GM21367 (cell line): ENCODE results near the gene CRHR2.

Experiments used
- ATAC-seq: cut with Tn5 transposase; IDR thresholded peaks from one replicate; pipeline ENCODE4 v1.9.1; 2021; ENCODE audit not compliant: unreplicated experiment

The CRHR2 gene

DNA sequence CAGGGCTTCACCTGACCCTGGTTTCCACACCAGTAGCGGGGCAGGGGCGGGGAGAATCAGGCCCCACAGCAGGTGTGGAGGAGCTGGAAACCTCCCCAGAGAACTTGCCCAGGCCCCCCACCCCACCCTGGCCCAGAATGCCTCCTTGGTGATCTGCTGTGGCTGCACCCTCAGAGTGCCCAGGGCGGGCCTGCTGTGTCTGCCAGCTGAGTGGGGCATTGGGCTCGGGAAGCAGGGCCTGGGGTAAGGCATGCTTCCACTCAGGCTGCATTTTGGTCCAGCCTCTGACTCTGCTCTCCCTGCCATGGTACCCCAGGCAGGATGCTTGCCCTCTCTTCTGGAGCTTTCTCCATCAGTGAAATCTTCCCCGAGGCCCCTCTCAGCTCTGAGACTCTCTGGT, 1.1 kb upstream of the CRHR2 start:
- ATAC-seq: no peak

DNA sequence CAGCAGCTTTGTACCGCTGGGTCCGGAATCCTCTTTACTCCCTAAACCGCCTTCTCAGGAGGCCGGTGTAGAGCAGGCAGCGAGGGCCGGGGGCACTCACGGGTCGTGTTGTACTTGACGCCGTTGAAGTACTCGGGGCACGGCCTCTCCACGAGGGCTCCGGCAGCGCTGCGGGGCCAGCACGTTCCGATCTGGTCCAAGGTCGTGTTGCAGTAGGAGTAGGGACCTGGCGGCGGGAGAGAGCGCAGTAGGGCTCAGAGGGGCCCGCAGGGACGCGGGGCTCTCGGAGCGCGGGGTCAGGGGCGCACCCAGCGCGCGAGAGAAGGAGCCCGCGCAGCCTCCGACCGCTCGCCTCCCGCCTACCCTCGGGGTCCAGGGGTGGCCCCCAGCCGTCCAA, 443 bp downstream of the CRHR2 start:
- ATAC-seq: no peak

DNA sequence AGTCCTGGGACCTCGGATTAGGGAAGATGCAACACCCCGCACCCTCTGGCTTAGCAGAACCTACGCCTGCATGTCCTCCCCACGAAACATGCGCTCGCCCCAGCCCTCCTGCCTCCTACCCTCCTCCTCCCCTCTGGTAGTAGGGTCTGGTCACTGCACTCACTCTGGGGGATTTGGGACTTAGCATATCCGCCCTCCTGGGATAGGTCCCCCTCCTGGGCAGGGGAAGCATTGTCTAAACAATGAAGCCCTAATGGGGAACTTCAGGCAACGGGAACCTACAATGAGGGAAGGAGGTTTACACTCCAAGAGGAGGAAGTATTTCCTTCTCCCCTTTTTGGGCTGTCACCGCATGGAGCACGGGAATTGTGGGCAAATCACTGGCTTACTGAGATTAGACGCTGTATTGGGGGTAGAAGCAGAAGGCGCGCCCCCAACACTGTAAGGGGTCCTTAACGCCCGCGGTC, 892 bp downstream of the CRHR2 start:
- no peak for ATAC-seq

DNA sequence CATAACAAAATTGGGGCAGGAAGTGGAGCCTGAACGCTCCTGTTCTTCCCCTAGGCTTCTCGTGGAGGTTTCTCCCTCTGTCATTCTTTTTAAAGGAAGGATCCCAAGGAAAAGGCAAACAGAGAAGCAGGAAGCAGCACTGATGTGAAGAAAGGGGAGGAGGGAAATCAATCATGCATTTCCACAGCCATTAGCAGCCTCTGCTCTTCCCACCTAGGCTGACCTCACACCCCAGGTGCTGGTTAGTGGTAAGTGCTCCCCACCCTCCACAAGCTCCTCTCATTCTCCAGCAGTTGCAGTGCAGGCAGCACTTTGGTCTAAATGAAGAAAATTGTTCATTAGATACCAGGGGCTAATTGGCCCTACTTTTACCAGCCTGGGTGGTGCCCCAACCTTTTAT, 2.6 kb downstream of the CRHR2 start:
- no peak for ATAC-seq

DNA sequence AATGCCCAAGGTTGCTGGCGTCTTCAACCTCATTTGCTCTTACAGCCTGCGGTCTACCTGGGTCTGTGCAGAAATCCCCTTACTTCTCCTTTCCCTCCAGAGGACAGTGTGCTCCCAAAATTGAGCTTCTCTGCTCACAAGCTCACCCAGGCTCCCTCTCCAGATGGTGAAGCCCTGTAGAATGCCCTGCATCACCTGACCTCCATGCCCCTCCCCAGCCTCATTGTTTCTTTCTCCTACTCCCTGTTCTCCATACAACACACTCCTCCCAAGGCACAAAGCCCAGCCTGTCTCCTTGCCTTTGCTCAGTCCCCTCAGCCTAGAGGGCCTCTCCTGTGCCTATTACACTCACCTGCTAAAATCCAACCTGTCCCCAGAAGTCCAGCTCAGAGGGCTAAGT, 3.5 kb downstream of the CRHR2 start:
- ATAC-seq: no peak

DNA sequence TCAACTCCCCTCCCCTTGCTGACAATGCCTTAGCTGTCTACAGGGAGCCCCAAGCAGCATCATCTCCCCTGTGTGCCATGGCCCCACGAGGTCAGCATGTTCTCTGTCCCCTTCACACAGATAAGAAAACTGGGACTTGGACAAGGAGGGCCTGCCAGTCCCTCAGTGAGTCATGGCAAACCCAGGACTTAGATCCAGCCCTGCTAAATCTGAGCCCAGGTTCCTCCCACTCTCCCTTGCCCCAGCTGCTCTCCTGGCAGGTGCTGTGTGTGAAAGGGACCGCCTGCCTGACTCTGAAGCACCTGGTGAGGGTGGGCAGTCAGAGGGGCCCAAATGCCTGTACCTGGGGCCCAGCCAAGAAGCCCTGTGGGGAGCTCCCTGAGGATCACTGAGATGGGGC, 7.4 kb downstream of the CRHR2 start:
- ATAC-seq: no peak

DNA sequence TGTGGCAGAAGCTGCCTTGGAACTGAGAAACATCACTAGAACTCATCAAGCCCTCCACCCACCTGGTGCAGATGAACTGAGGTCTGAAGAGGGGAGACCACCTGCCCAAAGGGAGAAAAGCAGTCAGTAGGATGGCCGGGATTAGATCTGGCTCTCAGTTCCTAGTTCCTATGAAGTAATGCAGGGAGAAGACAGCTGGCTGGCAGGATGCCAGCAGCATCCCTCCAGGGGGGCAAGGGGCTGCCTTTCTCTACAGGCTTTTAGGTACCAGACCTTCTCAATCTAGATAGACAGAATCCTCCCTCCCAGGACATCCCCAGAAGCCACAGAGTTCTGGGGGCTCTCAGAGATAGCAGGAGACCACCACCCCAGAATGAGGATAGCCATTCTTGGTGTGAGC, 7.8 kb downstream of the CRHR2 start:
- ATAC-seq: no peak

DNA sequence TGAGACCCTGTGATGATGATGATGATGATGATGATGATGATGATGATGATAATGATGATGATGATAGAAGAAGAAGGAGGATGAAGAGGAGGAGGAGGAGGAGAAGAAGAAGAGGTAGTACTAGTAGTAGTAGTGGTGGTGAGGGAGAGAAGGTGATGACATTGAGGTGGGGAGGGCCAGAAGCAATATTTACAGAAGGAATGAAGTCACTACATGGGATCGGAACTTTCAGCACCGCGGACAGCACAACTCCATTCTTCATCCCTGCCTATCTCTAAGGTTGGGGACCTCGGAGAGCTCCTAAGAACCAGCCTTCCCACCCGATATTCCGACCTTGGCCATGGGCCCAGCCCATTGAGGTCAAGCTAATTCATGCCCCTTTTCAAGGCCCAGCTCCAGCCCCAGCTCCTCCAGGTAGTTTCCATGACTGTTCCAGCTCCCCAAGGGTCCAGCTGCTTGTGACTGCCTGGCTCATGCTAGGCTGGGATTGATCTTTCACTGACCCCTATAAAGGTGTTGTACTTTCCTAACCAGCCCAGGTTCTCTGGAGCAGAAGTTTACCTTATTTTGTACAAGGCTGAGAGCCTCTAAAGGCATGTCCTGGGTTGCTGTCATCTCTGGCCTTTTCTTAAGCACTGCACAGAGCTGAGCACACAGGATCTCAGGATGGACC, 10.3 kb downstream of the CRHR2 start:
- ATAC-seq: no peak

DNA sequence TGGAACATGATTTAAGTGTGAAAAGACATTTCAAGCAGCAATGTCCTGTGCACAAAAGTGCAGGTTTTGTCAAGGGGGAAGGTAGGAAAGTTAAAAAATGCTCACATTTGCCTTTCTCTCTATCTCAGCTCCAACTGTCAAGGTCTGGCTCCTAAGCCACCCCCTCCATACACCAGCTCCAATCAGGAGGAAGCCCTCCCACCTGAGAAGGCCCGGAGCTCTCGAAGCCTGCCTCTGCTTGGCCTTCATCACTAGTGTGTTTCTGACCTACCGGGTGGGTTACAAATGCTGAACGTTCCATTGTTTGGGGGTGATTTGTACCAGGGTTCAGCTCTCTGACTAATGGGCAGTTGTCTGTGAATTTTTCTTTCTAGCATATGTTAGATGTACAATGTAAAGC, 14.2 kb downstream of the CRHR2 start:
- no peak for ATAC-seq

DNA sequence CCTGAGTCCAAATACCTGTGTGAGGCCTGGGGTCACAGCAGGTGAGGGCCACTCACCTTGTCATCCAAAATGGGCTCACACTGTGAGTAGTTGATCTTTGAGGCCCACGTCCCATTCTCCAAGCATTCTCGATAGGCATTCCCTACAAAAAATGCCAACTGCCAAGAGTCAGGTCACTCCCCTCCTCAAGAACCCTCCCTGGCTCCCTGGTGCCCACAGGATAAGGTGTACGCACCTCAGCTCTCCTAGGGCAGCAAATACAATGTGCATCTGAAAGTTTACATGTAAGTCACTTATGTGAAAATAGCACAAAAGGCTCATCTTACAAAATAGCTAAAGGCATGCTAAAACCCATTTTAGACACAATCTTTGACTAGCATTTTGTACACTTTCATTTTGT, 15.1 kb downstream of the CRHR2 start:
- ATAC-seq: no peak

DNA sequence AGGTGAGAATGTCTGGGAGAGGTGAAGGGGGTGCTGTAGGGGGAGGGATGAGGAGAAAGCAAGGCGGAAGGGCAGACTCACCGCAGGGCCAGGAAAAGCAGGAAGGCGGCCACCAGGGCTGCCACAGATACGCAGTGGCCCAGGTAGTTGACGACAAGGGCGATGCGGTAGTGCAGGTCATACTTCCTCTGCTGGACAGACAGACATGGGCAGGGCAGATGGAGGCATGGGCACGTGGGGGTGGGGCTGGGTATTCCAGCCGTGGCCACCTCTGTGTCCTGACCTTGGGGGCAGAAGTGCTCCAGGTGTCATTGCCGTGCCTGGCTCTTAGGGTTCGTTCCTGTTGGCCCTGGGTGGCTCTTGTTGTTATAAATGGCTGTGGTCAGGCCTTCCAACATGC, 16.8 kb downstream of the CRHR2 start:
- no peak for ATAC-seq

DNA sequence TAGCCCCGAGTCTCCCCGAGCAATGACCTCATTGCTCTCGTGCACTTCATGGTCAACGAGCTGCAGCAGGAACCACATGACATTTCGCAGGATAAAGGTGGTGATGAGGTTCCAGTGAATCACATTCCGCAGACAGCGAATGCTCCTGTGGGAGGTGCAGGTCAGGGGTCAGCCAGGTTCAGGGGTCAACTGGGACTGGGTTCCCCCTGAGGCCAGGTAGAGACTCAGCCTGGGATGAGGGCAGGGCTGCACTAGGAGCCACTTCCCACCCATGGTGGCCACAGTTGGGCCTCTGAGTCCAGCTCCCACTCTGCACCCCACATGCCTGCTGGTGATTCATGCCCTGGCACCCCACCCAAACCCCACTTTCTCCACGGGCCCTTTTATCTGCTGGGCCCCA, 17.2 kb downstream of the CRHR2 start:
- ATAC-seq: no peak

DNA sequence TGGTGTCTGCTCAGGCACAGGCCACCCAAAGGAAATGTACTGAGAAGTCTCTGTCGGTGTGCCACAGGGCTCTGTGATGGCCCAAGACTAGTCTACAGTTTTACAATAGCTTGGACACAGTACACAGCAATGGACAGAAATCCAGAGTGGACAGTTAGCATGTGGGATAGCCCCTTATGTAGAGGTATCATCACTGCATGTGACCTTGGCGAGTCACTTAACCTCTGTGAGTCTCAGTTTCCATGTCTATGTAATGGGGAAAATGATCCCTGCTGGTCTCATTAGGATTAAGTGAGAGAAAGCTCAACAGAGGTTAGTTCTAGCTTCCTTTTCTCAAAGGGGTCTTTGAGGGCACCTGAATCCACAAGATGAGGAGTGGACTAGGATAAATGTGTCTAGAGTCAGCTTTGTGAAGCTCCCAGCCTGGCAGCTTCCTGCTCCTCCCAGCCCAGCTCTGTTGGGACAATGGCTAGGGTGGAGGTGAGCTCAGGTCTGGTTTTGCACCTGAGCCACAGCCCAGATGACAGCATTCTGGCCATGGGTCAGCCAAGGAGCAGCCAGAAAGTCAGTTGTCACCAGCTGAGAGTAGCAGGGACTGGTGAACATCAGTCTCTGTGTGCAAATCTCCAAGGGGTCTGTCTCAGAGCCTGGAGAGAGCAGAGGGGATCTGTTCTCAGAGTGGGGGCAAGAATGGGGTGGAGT, 17.9 kb downstream of the CRHR2 start:
- no peak for ATAC-seq

DNA sequence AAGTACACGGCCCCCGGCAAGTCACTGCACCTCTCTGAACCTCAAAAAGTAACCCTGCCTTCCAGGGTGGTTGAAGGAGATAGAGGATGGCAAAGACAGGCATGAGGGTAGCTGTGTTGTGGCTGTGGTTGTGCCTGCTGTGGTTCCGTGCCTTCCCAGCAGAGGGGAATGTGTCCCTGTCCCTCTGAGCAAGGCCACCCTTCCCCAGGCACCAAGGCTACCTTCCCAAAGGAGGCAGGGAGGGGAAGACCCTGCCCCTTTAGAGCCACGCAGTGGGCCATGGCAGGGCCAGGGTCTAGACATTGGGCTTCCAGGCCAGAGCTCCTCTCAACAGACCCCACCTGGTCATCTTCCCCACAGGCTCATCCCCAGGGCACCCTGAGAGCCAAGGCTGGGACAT, 18.8 kb downstream of the CRHR2 start:
- no peak for ATAC-seq

DNA sequence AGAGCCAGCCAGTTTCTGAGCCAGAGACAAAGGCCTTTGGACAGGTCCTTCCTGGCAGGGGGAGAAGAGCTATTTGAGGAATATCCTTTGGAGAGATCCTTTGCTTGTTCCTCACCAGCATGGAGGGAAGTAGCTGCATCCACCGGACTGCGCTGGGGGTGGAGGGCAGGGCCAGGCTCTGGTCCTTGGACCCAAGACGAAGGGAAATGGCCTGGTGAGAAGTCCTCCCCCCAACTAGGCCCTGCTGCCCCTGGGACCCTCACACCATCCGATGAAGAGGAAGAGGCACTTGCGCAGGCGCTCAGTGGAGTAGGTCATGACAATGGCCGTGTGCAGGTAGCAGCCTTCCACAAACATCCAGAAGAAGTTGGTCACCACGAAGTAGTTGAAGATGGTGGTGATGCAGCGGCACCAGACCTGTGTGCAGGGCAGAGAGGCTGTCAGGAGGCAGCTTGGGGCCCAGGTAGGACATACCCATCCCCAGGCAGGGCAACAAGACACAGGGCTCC, 19.8 kb downstream of the CRHR2 start:
- no peak for ATAC-seq

DNA sequence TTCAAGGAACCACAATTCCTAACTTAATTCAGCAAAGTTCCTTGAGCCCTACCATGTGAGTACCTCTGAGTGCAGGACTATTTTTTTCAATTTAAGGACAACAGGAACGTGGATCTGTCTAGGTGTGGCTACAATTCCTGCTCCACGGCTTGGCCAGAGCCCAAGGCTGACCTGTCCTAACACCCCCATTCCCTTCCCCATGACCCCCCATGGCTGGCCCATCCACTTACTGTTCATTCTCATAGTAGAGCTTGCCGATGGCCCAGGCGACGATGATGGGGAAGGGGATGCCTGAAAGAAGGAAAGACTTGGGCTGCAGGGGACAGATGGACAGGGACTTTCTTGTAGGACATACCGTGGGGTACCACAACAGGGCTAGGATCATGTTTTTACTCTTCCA, 20.3 kb downstream of the CRHR2 start:
- no peak for ATAC-seq

DNA sequence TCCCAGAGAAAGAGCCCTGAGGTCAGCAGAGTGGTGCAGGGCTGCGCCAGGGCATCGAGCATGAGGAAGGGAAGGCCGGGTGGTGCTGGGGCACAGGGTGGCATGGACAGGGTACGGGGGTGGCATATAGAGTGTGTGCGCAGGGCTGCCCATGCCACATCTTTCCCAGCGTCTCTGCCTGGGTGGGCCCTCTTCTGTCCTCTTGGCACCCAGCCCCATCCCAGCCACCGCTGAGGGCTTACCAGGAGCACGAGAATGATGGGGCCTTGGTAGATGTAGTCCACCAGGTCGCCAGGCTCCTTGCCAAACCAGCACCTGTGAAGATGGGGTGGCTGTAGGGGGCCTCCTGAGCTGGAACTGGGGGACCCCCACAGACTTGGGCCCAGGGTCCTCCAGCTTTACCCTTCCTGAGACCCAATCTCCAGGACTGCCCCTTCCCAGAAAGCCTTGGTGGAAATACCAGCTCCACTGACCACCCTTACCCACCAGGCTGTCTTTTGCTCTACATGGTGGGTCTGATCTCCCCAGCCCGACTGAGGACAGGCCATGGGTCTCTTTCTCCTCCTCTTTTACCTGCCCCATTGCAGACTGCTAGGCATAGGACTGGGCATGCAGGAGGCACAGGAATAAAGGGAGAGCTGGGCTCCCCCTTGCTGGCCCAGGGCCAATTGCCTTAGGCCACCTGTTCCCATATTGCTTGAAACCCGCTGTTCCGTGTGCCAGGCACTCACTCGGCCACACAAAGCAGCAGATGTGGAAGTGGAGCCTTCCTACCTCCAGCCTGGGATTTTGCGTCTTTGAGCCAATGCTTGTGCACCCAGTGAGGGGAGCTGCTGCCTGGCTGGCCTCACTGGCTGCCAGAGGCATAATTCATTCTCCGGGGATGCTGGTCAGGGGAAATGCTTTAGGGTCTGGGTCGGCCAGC, 21.7 kb downstream of the CRHR2 start:
- ATAC-seq: no peak

DNA sequence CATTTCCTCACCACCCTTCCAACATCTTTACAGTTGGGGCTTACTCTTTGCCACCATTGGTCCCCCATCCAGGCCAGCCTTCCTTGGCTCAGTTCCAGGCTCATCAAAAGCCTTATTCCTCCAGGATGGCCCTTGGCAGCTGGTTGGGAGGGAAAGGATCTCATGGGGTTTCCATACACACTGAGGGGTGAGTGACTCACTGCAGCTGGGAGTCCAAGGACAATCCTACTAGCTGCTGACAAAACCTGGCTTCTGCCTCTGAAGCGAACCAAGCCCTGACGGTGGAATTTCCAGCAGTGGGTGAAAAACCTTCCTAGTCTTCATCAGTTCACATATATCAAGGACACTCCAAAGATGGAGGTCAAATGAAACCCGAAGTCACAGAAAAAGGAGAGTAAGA, 22.9 kb downstream of the CRHR2 start:
- no peak for ATAC-seq

DNA sequence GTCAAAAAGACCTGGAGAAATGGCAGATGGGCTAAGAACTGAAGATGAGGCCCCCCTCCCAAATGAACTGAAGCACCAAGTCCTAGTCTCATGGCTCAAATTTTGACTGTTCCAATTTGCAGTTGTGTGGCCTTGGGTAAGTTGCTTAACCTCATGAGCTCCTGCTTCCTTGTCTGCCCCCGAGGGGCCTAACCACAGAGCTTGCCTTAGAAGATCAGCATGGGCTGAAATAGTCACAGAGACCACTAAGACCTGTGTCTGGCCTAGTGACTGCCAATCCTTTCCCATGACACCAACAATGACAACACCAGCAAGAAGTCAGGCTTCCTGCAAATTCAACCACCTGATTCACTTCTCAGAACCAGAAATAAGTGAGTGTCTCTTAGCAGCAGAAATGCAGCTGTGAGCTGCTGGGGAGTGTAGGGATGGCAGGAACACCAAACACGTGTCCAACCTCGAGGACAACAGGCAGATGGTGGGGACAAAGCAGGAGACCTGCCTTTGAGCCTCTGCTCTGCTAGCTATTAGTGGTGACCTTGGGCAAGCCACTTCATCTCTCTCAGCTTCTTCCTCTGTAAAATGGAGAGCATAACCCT, 23.7 kb downstream of the CRHR2 start:
- ATAC-seq: no peak

DNA sequence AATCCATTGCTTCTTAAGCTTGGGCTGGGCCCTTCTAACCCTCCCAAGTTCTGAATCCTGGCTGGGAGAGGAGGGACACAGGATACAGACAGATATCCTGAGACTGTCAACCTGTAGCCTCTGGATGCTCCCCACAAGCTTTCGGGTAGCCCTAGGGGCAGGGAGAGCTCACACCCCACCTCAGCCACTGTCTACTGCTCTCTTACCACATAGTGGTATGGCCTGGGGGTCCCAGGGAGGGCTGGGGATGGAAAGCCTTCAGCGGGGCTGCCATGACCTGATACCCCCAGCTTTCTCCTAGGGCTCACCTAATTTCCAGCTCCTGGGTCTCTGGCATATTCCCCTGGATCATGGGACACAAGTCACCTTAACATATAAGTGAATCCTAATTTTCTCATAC, 25.1 kb downstream of the CRHR2 start:
- ATAC-seq: no peak
